EL (cell line): ENCODE data around the gene CCDC102B.
A peak's percentile ranks its signal among the peaks of the same experiment; 100 is the strongest.
"Not testable (repeated sequence)": the region's sequence is repeated elsewhere in the genome, so short reads cannot be mapped to it uniquely, and the experiment has no call there.

Experiments used
- DNase-seq: peaks from one replicate; pipeline ENCODE4 v3.0.0-alpha.2; 2016

The CCDC102B gene

DNA sequence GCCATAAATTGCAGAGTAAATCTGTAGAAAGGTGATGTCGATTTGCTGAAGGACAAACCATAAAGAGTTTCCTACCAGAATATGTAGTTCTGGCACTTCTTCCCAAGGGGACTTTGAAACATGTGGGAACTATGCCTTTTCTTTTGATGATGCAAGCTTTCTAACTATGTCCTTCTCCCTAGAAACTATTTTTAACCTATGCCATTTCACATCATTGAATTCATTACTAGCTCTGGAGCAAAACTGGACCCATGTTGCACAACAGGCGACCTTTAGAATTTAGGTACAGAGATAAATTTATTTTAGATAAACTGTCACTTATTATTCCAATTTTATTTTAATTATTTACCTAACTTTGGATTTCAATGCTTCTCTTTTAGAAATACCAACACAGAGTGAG lies 186.5 kb downstream of the CCDC102B start:
- no peak for DNase-seq

DNA sequence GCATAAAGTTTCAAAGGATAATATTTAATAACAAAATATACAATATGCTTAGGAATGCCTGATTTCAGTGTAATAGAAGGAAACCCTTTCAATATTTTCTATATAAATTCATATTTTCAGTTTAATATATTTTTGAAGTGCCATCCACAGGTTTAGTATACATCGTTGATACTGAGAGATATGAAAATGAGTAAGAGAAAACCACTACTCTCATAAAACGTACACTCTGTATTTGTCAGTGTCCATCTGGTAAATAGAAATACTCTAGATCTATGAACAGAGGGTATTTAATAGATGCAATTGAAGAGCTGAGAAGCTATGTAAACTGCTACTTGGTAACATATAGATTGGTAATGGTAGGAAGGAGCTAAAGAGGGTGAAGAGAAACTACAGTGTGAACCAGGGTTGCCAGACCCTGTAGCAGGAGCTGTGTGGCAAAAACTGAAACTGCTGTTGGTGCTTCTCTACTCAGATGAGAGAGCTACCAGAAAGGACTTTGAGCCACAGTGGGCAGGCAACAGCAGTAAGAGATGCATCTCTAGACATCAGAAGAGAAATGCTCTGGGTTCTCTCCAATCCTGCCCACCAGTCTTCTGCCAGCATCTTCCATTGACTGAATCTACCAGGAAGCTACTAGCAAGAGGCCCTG lies 187.4 kb downstream of the CCDC102B start:
- DNase-seq: no peak

DNA sequence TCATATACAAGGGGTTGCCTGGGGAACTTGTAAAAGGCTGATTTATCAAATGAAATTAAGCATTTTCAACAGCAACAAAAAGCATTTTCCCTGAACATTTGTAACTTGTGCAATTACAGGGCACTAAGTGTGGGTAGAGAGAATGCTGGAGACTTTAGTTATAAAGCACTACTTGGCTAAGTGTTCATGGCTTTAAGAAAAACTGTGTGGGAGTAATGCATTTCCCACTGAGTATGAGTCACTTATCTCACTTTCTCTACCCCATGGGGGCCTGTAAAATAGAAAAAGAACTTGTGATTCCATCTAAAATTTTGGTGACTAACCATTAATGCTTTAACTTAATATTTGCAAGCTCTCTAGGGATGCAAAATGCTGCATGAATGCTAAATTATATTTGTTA lies 193.4 kb downstream of the CCDC102B start:
- no peak for DNase-seq

DNA sequence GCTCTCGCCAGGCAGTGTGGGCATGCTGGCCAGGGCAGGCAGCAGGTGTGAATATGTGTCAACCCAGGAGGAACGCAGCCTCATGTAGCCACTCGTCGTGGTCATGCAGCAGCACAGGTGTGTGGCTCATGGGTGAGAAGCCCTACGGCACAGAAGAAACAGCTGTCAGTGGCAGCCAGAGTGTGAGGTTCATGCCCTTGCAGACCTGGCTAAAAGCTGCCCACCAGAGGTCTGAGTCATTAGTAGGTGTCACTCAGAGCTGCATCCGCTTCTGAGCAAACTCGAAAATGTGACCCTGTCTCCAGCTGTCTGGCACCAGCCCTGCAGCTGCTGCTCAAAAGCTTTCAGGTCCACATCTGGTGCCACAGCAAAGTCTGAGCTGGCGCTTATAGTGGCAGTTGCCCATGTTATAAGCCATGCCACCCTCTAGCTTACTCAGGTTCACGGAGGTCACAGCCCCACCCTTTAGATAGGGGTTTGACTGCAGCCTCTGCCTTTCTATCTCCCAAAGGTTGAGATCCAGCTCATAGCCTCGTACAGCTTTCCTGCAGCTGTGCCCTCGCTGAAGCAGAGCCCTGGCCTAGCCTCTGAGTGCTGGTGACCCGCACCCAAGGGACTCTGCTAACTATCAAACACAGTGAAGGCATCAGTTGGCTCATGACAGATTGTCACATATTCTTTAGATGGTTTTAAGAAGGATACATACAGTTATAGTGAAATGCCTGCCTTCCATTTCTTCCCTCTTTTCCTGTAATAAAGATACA lies 195.0 kb downstream of the CCDC102B start:
- no peak for DNase-seq

DNA sequence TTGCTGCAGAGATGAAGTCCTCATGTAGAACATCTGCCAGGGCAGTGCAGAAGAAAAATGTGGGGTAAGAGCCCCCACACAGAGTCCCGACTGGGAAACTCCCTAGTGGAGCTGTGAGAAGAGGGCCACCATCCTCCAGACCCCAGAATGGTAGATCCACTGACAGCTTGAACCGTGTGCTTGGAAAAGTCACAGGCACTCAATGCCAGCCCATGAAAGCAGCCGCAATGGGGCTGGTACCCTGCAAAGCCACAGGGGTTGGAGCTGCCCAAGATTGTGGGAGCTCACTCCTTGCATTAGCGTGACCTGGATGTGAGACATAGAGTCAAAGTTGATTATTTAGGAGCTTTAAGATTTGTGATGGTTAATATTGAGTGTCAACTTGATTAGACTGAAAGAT lies 197.8 kb downstream of the CCDC102B start:
- no peak for DNase-seq

DNA sequence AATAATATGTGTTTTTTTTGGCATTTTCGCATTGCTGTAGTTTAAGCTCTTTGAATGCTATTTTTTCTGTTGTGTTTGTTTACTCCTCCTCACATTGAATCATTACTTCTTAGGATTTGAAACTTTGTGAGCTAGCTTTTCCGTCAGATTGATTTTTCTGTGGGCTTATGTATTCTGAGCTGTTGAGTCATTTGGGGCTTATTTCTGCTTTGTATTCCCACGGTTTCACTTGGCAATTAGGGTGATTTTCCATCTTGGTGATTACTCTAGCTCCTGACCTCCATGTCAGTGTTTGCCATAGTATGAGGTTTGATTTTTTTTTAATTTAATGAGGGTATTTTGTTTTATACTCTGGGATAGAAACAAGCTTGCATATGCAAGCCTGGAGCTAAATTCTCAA lies 200.0 kb downstream of the CCDC102B start:
- DNase-seq: no peak

DNA sequence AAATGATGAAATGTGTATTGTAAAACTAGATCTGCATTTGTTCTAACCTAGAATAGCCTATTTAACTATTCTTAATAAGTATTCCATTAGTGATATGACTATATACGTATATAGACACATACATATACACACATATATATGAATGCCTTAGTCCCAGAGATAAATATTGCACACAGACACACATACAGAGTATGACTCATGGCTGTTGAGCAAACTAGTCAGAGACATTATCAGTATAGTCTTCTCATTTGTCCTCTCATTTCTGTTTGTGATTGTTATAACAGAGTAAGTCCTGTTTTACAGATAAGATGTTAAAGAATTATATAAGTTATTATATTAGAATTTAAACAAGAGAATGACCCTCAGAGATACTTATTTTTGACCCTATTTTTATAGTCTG lies 202.5 kb downstream of the CCDC102B start:
- DNase-seq: no peak

DNA sequence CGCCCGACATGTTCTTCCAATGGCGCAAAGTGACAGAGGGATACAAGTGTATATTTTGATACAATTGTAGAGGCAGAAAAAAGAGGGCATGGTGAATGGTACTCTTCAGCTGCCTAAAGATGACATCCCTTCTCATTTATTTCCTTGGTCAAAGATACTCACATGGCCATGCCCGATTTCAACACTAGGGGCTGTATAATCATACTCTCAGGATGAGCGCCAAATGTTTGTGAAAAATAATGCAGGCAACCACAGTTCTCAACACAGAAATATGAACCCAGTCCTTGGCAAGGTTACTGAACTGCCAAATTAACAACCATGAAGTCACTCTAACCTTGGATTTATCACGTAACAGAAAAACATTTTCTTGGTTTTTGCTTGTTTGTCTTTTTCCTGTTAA lies 204.4 kb downstream of the CCDC102B start:
- peak; percentile 2 for DNase-seq

DNA sequence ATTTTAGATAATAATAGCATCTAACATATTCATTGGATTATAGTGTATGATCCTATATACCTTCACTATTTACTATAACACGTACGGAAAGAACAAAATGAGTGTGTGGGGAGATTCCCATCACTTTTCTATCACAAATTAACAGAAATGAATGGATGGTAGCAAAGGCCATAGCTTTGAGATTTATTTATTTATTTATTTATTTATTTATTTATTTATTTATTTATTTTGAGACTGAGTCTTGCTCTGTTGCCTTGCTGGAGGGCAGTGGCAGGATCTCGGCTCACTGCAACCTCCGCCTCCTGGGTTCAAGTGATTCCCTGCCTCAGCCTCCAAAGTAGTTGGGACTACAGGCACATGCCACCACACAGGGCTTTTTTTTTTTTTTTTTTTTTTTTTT lies 208.3 kb downstream of the CCDC102B start:
- DNase-seq: not testable (repeated sequence)

DNA sequence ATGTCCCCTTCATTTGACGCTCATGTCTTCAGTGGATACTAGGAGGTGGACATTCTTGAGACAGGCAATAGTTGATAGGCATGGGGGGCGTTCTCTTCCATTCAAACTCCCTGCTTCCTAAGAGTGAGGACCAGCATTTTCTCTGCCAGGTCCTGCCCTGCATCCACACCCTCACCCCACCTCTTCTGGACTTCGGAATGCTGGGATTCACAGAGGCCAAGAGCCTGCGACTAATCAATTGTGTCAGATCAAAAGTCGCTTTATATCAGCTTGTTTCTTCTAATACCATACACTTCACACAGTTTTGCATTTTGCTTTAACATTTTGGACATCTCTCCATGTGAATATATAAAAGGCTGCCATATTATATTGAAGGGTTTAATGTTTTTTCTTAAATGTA lies 210.7 kb downstream of the CCDC102B start:
- DNase-seq: no peak

DNA sequence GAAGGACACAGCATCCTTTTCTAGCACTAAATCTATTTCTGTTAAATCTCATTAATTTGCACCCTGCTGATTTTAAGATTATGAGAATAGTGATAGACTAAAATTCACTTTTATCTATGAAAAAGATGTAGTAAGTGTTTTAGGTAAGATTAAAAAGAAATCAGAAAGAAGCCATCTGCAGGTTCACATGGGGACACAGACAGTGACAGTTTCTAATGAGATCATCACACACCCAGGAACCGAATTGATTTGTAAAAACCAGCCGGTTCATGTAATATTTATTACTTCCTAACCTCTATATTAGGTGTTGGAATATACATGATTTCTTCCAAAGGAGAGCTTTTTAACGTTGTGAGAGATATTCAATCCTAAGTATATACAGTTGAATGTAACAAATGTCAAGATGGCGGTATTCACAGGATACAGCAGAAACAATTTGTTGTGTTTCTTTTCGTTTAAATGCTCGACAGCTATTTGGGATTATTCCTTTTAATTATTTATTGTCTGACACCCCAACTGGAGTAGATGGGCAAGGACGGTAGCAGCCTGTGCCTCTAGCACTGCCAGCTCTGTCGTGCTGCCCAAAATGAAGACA lies 223.4 kb downstream of the CCDC102B start:
- no peak for DNase-seq

DNA sequence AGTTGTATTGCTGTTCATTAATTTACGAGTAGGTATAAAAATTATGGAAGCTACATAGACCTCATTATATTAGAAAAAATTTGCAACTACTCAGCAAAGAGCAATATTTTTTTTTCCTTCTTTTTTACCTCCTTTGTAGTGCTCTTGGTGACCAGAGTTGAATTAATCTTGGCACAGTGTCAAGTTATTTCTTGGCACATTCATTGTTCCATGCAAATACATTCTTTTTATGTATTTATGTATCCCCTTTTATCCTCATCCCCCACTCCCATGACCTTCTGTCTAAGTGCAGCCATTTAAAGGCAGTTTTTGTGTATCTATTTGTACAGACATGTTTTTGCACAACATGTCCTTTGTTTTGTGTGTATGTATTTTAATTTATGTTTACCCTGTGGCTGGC lies 224.5 kb downstream of the CCDC102B start:
- no peak for DNase-seq

DNA sequence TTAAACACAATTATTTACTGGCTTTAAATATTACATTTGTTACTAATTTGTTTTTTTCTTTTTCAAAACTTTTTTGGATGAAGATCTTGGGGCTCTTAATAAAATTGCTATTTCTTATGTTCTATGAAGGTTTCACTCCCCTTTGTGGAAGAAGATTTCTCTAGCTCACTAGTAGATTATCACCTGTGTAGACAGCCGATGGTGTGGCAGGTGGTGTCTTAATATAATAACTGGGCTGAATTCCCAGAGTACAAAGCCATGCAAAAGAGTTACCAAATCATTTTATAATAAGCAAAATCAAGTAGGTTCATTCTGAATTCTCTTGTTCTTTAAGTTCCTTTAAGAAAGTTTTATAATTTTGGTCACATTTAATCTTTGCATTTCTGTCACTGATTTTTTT lies 233.7 kb downstream of the CCDC102B start:
- DNase-seq: no peak

DNA sequence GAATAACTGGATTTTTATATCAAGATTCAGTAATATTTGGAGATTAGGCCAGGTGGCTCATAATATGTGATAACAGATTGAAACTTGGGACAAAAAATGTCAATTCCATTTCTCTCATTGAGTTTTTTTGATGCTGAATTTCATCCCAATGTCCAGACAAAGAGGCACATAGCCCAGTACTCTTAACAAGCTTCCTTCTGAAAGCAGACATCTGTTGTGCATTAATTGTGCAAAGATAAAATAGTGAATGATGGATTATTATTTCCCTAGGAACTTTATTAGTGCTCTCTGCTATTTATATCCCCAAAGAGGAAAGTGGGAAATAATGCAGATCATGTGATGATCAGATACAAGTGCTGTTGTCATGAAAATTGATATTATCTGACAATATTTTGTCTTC lies 234.1 kb downstream of the CCDC102B start:
- DNase-seq: no peak

DNA sequence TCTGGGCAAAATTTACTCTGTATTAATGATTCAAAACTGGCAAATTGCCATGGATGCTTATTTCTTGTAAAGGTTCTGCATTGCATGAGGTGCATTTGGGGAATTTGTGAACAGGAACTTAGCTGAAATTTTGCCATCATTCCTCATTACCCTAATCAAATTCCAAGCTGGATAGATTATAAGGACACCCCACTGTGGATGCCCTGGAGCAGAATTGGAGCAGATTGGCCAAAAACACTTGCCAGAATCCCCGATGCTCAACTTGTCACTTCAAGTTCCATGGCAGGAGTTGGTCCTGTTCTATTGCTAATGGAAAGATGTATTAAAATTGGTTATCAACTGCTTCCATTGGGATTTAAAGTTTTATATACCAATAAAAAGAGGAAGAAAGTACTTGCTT lies 237.9 kb downstream of the CCDC102B start:
- DNase-seq: no peak

DNA sequence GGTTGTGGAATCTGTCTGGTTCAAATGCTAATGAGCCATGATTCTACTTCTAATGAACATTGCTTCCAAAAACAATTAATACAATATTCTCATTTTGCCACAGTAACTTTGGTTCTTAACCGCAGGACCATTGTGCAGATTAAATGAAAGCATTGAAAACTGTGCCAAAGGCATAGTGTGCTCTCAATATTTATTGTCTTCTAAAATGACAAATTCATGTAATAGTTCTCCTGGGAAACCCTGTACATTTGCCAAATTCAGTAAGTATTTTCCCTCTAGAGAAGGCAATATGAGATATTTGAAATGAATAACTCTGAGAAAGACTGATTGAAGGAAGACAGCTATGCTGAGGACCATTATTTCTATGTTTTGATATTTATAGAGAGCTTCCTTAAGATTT lies 246.3 kb downstream of the CCDC102B start:
- no peak for DNase-seq

DNA sequence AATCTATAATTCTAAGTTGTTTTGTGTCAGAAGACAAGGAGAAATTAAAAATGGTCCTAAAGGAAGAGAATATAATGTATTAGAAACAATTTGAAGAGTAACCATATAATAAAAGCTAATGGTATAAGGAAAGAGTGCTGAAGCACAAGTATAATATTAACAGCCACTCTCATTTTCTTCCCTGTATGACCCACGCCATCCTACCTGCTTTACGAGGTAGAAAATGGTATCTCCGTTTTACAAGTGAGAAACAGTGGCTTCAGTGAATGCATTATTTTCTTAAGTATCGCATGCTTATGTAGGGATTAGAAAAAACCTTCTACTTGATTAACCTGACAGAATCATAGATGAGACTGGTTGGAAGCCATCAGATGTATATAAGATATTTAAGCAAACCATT lies 266.2 kb downstream of the CCDC102B start:
- no peak for DNase-seq

DNA sequence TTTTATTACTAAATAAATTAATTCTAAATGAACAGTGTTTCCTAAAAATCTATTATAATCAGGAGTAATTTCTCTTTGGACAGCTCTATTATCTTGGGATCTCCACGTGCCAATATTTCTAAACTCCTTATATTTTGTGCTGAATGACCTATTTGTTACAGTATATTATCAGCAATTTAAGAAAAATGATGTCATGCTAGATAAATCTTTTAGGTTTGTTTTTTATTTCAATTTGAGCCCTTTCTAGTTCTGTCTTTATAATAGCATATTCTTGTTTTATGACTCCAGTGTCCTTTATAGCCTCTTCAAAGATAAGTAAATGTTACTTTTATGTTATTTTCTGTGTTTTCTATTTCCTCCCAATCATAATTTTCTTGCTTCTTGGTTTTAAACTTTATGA lies 269.2 kb downstream of the CCDC102B start:
- no peak for DNase-seq

DNA sequence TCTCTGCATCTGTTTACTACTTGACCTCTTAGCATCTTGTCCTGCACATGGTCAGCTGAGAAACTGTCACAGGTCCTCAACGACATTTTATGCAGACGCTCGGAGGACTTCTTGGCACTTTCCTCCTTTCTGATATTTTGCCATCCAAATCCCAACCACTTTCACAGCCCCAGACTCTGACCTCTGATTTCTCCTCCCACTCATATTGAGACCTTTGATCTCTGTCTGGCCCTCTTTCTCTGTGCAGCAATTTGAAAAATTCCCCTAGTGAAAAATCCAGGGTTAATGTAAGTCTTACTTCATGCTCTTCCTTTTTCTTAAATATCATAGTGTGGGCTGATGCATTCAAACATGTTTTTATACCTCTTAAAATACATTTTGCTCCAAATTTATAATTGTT lies 273.8 kb downstream of the CCDC102B start:
- no peak for DNase-seq

DNA sequence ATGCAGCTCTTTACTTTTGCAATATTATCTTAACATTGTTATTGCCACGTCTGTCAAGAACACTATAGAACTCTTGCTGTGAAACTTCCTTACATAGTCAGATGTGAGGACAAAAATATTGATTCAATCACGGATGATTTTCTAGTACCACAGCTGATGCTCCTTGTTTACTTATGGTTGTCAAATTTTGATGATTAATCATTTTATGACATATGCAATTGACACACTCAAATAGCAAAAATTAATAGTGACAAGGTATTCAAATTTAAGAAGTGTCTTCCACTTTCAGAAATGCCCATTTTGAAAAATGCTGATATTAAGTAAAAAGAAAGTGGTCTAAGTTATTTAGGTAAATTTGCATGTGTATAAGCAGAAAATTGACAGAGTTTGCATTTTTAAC lies 284.0 kb downstream of the CCDC102B start:
- no peak for DNase-seq

DNA sequence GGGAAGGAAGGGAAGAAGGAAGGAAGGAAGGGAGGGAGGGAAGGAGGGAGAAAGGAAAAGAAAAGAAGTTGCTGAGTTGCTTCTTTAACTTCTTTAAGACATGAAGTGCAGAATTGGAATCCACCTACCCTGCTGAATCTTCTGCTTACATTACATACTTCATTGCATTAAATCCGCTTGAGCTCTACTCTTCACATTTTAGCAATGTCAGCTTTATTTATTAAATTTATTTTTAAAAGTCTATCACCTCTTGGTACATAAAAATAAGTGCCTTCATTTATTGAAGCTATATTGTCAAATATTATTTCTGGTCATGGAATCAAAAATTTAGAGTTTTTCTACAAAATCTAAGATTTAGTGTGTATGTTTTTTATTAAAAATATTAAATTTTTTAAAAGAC lies 284.6 kb downstream of the CCDC102B start:
- no peak for DNase-seq

DNA sequence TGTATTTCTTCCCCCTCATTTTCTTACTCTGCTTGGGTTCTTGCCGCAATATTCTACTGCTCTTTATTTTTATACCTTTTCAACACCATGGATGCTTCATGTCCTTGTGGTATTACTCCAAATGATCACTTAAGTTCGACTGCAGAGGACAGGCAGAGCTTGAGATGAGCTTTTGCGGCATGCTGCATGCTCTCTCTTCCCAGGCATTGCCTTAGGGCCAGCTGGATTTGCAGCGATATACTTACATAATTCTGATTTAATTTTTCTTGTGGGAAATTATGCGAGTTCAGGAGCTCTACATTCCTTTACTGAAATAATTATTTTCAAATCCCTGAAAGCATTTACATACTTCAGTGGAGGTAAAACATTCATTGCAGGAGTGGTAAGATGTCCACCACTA lies 288.1 kb downstream of the CCDC102B start:
- no peak for DNase-seq

DNA sequence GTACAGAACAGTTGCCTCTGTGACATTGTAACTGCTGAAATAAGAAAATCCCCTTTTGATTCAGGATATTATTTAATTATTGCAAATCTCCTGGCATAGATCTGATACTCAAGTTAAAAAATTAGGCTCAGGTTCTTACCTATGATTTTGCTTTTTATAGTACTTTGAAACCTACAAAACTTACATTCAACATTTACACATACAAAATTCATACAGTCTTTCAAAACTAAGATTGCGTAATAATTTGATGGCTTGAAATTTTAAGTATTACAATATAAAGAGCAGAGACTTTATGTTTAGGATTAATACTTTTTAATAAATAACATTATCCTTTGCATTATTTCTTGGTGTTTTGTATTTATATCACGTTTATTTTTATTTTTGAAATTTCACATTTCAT lies 291.1 kb downstream of the CCDC102B start:
- no peak for DNase-seq

DNA sequence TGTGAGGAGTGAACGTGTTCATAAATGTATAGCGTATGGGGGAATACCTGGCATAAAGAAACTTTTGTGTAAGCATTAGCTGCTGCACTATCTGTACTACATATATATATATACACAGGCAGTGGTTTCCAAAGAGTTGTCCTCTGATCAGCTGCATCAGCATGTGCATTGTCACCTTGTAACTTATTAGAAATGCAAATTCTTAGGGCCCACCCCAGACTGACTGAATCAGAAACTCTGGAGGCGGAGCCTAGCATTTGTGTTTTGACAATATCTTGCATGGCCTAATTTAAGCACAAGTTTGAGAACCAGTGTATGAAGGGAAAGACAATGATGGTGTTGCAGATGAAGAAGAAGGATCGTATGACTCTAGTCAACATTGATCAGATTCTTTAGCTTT lies 299.5 kb downstream of the CCDC102B start:
- DNase-seq: no peak

DNA sequence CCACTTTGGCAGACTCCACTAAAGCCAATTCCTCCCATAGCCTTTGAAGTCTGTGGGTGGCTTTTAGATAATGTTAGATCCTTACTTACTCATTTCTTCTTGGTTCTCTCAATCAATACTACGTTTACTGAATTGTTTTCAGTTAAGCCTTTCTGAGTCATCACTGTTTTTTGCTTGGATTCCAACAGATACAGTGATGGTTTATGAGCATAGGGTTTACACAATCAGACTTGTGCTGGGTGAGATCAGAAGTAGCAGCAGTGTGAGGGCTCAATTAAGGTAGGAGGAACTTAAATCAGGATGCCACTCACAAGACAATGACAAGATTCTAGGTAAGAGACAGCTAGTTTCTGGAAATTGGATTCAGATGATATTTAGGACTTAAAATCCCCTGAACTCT lies 305.1 kb downstream of the CCDC102B start:
- no peak for DNase-seq
